CD4-positive, alpha-beta T cell treated with Interleukin-21 for 1 hour (primary cell): ENCODE results near the gene TIGD6.
"Not testable (repeated sequence)": the region's sequence is repeated elsewhere in the genome, so short reads cannot be mapped to it uniquely, and the experiment has no call there.

ENCODE experiments used
- DNase-seq: peaks from one replicate; pipeline ENCODE4 v3.0.0-alpha.2; 2020

TIGD6 gene

GRCh38 chr5:150000256-150000989 is at the start of gene TIGD6, which contains the start of gene HMGXB3:
TSS of gene TIGD6 (minus strand) at chr5:150000654. CDS start at chr5:149996348, 4,306 bp downstream.
TSS of gene HMGXB3 (plus strand) at chr5:150000739. CDS start at chr5:150004853, 4,114 bp downstream.
- peak; percentile 90 for DNase-seq

- peak; percentile 51 for DNase-seq
These were observed 45.6 kb upstream of the TIGD6 start for GRCh38 chr5:150046031-150046430.

GRCh38 chr5:150045549-150045948 is 45.1 kb upstream of the TIGD6 start:
- no peak for DNase-seq

GRCh38 chr5:150044712-150045111 is 44.3 kb upstream of the TIGD6 start:
- DNase-seq: no peak

GRCh38 chr5:150044329-150044681 is 43.9 kb upstream of the TIGD6 start:
- no peak for DNase-seq

GRCh38 chr5:150043657-150044328 is 43.3 kb upstream of the TIGD6 start:
- no peak for DNase-seq

GRCh38 chr5:150042459-150042858 is 42.0 kb upstream of the TIGD6 start:
- no peak for DNase-seq

GRCh38 chr5:150038547-150038946 is 38.1 kb upstream of the TIGD6 start:
- no peak for DNase-seq

GRCh38 chr5:150036513-150036912 is 36.1 kb upstream of the TIGD6 start:
- no peak for DNase-seq

- DNase-seq: no peak
These were observed 34.9 kb upstream of the TIGD6 start for GRCh38 chr5:150035139-150035895.

- no peak for DNase-seq
These were observed 34.2 kb upstream of the TIGD6 start for GRCh38 chr5:150034662-150035061.

- DNase-seq: no peak
These were observed 32.9 kb upstream of the TIGD6 start for GRCh38 chr5:150033334-150033733.

GRCh38 chr5:150028047-150028446 is 27.6 kb upstream of the TIGD6 start:
- DNase-seq: not testable (repeated sequence)

- DNase-seq: no peak
These were observed 26.3 kb upstream of the TIGD6 start for GRCh38 chr5:150026682-150027172.

- no peak for DNase-seq
These were observed 24.0 kb upstream of the TIGD6 start for GRCh38 chr5:150024346-150024984.

GRCh38 chr5:150023136-150023535 is 22.7 kb upstream of the TIGD6 start:
- DNase-seq: no peak

GRCh38 chr5:150022681-150023080 is 22.2 kb upstream of the TIGD6 start:
- DNase-seq: no peak

GRCh38 chr5:150022158-150022531 is 21.7 kb upstream of the TIGD6 start:
- no peak for DNase-seq

GRCh38 chr5:150021491-150022157 is 21.2 kb upstream of the TIGD6 start:
- DNase-seq: no peak

- DNase-seq: no peak
These were observed 19.8 kb upstream of the TIGD6 start for GRCh38 chr5:150020249-150020648.

- DNase-seq: no peak
These were observed 17.0 kb upstream of the TIGD6 start for GRCh38 chr5:150017226-150018005.

GRCh38 chr5:150016537-150016936 is 16.1 kb upstream of the TIGD6 start:
- DNase-seq: no peak
